Fibroblast of skin of left quadriceps (primary cell): ENCODE results near the gene SREBF2.
"Not testable (repeated sequence)": the region's sequence is repeated elsewhere in the genome, so short reads cannot be mapped to it uniquely, and the experiment has no call there.

Experiments
- DNase-seq, 2 experiments: peaks; one replicate each; pipeline ENCODE4 v3.0.0-alpha.2; 2013; ENCODE audit warnings: low read depth in 2 of 2

SREBF2 gene

GRCh38 chr22:41946629-41947423 lies 113.9 kb downstream of the SREBF2 start, which contains the start of gene CENPM:
CENPM (minus strand) TSS chr22:41947152; CDS start chr22:41947076, 76 bp downstream.
- peak; percentile 83 to 86 for DNase-seq

- no peak for DNase-seq
Measured at GRCh38 chr22:41947424-41948080, 114.6 kb downstream of the SREBF2 start.

- DNase-seq: no peak
Measured at GRCh38 chr22:41948142-41948541, 115.2 kb downstream of the SREBF2 start.

GRCh38 chr22:41948928-41949296 lies 116.0 kb downstream of the SREBF2 start:
- not testable (repeated sequence) for DNase-seq

- DNase-seq: no peak
Measured at GRCh38 chr22:41949297-41949965, 116.5 kb downstream of the SREBF2 start.

- DNase-seq: no peak
Measured at GRCh38 chr22:41951898-41952474, 119.1 kb downstream of the SREBF2 start, which contains the start of gene SMIM45. SMIM45 (plus strand) TSS chr22:41952150.

- no peak for DNase-seq
Measured at GRCh38 chr22:41952713-41953112, 119.8 kb downstream of the SREBF2 start.
